ENCODE measurements around the gene KAT6B. TPM values are rescaled to one million over a fixed set of nuclear protein-coding genes. Genes with fewer than 3 reads are reported as not detected.

The KAT6B gene
- total RNA-seq, 1 experiment from 2014 or later: 21.8 TPM

DNA sequence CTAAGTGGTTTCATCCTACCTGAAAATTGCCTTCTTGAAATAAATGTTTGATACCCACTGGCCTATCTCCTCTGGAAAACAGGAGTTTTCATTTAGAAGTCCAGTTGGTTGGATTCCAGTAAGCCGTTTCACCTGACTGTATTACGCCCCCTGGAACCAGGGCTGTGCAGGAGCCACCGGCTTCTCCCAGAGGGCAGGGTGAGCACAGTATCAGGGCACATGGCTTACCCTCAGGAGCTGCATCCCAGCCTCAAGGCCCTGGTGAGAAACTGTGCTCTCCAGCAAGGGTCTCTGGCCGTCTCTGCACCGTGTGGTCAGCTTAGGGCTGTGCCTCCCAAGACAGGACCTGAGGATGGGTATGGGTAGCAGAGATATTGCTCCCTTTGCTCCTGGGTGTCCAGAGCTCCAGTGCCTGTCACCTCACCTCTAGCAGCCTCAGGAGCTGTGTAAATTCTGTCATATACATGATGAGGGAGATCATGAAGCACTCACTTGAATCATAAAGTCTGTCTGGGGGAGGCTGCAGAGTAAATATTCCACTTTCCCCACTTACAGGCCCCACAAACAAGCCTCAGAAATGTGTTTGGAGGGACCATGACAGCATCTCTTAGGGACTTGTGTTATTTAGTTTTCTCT, 175.4 kb downstream of the KAT6B start:
- no peaks in the 10 kb centered on the region for H3K27me3 ChIP-seq (replicated peaks; ENCODE audit: insufficient read depth, low read depth, low read length, poor library complexity)
- POLR2A ChIA-PET (ENCODE audit: low non-redundant PET): no interaction called here
- H3K4me1 ChIP-seq (ENCODE audit: insufficient read depth, low read length, poor library complexity, severe bottlenecking): no peaks in the 10 kb centered on the region
- no peak for DNase-seq (ENCODE audit: low spot score)
- H3K9me3 ChIP-seq (ENCODE audit: low read depth, low read length, poor library complexity, severe bottlenecking): no peaks in the 10 kb centered on the region
- no peak overlapping the region for H3K27ac ChIP-seq (ENCODE audit: low read depth, low read length, poor library complexity, severe bottlenecking)
- CTCF ChIA-PET: interaction anchor here (0.7 kb wide), 1 partner anchor 24 kb away, joined by 3 read pairs; no protein-coding TSS in a partner anchor
- BruUV-seq (replicated peaks): no TSS peak
- TF ChIP-seq, protein P1, sequence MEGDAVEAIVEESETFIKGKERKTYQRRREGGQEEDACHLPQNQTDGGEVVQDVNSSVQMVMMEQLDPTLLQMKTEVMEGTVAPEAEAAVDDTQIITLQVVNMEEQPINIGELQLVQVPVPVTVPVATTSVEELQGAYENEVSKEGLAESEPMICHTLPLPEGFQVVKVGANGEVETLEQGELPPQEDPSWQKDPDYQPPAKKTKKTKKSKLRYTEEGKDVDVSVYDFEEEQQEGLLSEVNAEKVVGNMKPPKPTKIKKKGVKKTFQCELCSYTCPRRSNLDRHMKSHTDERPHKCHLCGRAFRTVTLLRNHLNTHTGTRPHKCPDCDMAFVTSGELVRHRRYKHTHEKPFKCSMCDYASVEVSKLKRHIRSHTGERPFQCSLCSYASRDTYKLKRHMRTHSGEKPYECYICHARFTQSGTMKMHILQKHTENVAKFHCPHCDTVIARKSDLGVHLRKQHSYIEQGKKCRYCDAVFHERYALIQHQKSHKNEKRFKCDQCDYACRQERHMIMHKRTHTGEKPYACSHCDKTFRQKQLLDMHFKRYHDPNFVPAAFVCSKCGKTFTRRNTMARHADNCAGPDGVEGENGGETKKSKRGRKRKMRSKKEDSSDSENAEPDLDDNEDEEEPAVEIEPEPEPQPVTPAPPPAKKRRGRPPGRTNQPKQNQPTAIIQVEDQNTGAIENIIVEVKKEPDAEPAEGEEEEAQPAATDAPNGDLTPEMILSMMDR (conservative IDR thresholded peaks at IDR 0.05; ENCODE audit: low read depth, low read length): no peak
- no peak for TF ChIP-seq EZH2 (IDR thresholded peaks at IDR 0.05; ENCODE audit: borderline replicate concordance, low read depth, low read length, poor library complexity, severe bottlenecking)
- intact Hi-C loops (cut with micrococcal nuclease; ENCODE audit: unreplicated experiment): no loop called here
- H3K4me3 ChIP-seq (ENCODE audit: low read depth, low read length, poor library complexity, severe bottlenecking): no peak overlapping the region
- H3K36me3 ChIP-seq (ENCODE audit: insufficient read depth, low read length, poor library complexity, severe bottlenecking): no peaks in the 10 kb centered on the region

DNA sequence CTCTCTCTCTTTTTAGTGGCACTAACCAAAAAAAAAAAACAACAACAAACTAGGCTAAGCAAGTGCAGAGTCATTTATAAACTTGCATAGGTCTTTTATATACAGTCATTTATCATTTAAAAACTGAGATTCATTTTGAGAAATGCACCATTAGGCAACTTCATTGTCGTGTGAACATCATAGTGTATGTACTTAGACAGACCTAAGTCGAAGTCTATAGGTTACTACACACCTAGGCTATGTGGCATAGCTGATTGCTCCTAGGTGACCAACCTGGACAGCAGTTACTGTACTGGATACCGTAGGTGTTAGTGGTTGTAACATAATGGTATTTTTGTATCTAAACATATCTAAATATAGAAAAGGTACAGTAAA, 175.9 kb downstream of the KAT6B start:
- Histone ChIP-seq H3K9me3 (ENCODE audit: low read depth, low read length, poor library complexity, severe bottlenecking) (no peaks in the 10 kb centered on the region), H3K27ac (ENCODE audit: low read depth, low read length, poor library complexity, severe bottlenecking) (no peak overlapping the region), H3K4me3 (ENCODE audit: low read depth, low read length, poor library complexity, severe bottlenecking) (no peak overlapping the region), H3K27me3 (replicated peaks; ENCODE audit: insufficient read depth, low read depth, low read length, poor library complexity) (no peaks in the 10 kb centered on the region), H3K36me3 (ENCODE audit: insufficient read depth, low read length, poor library complexity, severe bottlenecking) (no peaks in the 10 kb centered on the region), H3K4me1 (ENCODE audit: insufficient read depth, low read length, poor library complexity, severe bottlenecking) (no peaks in the 10 kb centered on the region)
- TF ChIP-seq, protein P1 (conservative IDR thresholded peaks at IDR 0.05; ENCODE audit: low read depth, low read length): no peak
- no peak for TF ChIP-seq EZH2 (IDR thresholded peaks at IDR 0.05; ENCODE audit: borderline replicate concordance, low read depth, low read length, poor library complexity, severe bottlenecking)
- DNase-seq (ENCODE audit: low spot score): no peak
- no TSS peak for BruUV-seq (replicated peaks)
- intact Hi-C loops (cut with micrococcal nuclease; ENCODE audit: unreplicated experiment): no loop called here
- CTCF ChIA-PET: no interaction called here
- POLR2A ChIA-PET (ENCODE audit: low non-redundant PET): no interaction called here

DNA sequence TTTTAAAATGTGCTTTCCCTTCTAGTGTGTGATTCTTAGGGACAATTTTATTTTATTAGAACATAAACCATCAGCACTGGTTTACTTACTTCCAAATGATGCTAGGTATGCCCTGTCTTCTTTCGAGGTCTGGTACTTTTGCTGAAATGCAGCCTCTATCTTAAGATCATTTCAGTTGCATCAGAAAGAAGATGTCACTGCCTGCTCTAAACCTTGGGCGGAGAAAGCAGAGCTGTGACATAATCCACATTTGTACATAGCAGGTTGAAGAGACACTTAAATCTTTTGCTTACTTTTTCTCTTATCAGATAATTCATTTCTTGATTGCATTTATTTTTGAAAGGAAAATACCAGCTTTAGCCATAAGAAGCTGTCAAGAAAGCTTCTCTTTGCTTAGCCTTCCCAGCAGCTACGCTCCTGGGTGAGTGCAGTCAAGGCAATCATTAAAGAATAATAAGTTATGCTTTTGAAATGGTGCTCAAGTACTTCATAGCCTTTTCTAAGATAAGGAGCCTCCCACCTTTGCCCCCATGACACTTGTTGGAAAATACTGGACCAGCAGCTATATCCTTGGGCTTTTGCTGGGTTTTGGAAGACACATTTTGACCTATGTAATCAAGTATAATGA, 176.7 kb downstream of the KAT6B start:
- POLR2A ChIA-PET (ENCODE audit: low non-redundant PET): no interaction called here
- Histone ChIP-seq H3K9me3 (ENCODE audit: low read depth, low read length, poor library complexity, severe bottlenecking) (no peaks in the 10 kb centered on the region), H3K36me3 (ENCODE audit: insufficient read depth, low read length, poor library complexity, severe bottlenecking) (no peaks in the 10 kb centered on the region), H3K4me1 (ENCODE audit: insufficient read depth, low read length, poor library complexity, severe bottlenecking) (no peaks in the 10 kb centered on the region), H3K27me3 (replicated peaks; ENCODE audit: insufficient read depth, low read depth, low read length, poor library complexity) (no peaks in the 10 kb centered on the region), H3K27ac (ENCODE audit: low read depth, low read length, poor library complexity, severe bottlenecking) (no peak overlapping the region), H3K4me3 (ENCODE audit: low read depth, low read length, poor library complexity, severe bottlenecking) (no peak overlapping the region)
- TF ChIP-seq, protein P1 (conservative IDR thresholded peaks at IDR 0.05; ENCODE audit: low read depth, low read length): no peak
- TF ChIP-seq EZH2 (IDR thresholded peaks at IDR 0.05; ENCODE audit: borderline replicate concordance, low read depth, low read length, poor library complexity, severe bottlenecking): no peak
- CTCF ChIA-PET: no interaction called here
- no peak for DNase-seq (ENCODE audit: low spot score)
- BruUV-seq (replicated peaks): no TSS peak
- intact Hi-C loops (cut with micrococcal nuclease; ENCODE audit: unreplicated experiment): no loop called here

Data from A673 (cell line).